Stimulated activated CD4-positive, alpha-beta T cell treated with anti-CD3 and anti-CD28 coated beads, Interleukin-15, amount 100 ng/mL, for 48 hours (primary cell): ENCODE measurements around the gene TRDN.

Experiments used
- DNase-seq, 2 donors: peaks; one replicate each; pipeline ENCODE4 v3.0.0-alpha.2; 2020; ENCODE audit warnings: low read depth in 2 of 2

Gene TRDN

DNA sequence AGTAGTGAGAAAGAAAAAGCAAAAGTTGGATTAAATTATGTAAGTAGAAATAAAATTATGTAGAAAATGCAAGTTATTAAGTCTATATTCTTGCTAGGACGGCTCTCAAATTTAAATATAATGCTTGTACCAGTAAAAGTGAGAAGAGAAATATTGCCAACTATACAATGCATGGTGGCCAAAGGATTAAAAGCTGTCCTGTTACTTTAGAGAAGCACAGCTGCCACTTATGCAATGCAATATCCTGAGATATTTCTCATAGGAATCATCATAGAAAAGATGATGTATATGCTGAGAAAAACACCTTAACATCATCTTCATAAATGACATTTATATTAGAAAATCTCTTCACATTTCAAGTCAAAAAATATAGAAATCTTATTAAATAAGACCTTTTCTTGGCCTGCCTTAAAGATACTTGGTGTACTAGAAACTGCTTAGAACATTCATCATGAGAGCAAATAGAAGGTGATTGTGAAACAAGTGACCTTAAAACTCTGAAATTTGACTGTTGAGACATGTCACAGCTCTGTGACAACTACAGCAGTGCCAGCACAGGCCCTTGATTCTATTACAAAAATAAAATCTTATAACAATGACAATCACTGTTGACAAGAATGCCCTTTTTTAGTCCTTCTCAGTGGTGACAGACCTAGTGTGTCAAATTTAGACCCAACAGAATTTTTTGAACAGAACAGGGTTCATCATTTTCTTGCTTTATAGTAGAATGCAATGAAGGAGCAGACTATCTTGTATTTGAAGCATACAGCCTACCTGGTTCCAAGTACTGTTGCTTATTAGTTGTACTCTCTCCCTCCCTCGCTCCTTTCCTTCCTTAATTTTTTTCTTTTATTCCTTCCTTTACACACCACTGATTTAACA, 467.6 kb downstream of the TRDN start:
- DNase-seq = no peak

GRCh38 chr6:123168466-123168865, 468.3 kb downstream of the TRDN start:
- no peak for DNase-seq
